Umbilical cord (tissue), 2 donors: ENCODE data around the gene GGNBP2. TPM values are rescaled to one million over a fixed set of nuclear protein-coding genes. Genes with fewer than 3 reads are reported as not detected.
"Not testable (repeated sequence)": the region's sequence is repeated elsewhere in the genome, so short reads cannot be mapped to it uniquely, and the experiment has no call there.

Experiments
- DNase-seq: peaks from one replicate; pipeline ENCODE4 v3.0.0-alpha.2; 2015; ENCODE audit warnings: low spot score
- total RNA-seq: library from RNA; depleted of rRNA; stranded (reverse); fragments of >200 nt; gene quantifications from one replicate; pipeline ENCODE4 v1.2.3, GENCODE V29; 2014; ENCODE audit warnings: low replicate concordance; ENCODE audit not compliant: insufficient read depth

GGNBP2 gene
- total RNA-seq: 86.9 TPM

GRCh38 chr17:36544307-36545076, at the start of gene GGNBP2:
Gene GGNBP2 (plus strand): TSS chr17:36544919. CDS start chr17:36545725, 806 bp downstream.
- peak; percentile 96 for DNase-seq

GRCh38 chr17:36495076-36495578, 49.6 kb upstream of the GGNBP2 start:
- DNase-seq: no peak

GRCh38 chr17:36496018-36496789, 48.5 kb upstream of the GGNBP2 start:
- DNase-seq: no peak

- no peak for DNase-seq
Observed at GRCh38 chr17:36498155-36498554, 46.6 kb upstream of the GGNBP2 start.

- no peak for DNase-seq
Observed at GRCh38 chr17:36498560-36499300, 46.0 kb upstream of the GGNBP2 start.

GRCh38 chr17:36500745-36501225, 43.9 kb upstream of the GGNBP2 start:
- DNase-seq: no peak

GRCh38 chr17:36501351-36501750, 43.4 kb upstream of the GGNBP2 start:
- no peak for DNase-seq

GRCh38 chr17:36501963-36502362, 42.8 kb upstream of the GGNBP2 start:
- no peak for DNase-seq

- no peak for DNase-seq
Observed at GRCh38 chr17:36503456-36504155, 41.1 kb upstream of the GGNBP2 start.

- DNase-seq: no peak
Observed at GRCh38 chr17:36504156-36504545, 40.6 kb upstream of the GGNBP2 start.

- DNase-seq: no peak
Observed at GRCh38 chr17:36505171-36505570, 39.5 kb upstream of the GGNBP2 start.

- DNase-seq: no peak
Observed at GRCh38 chr17:36506249-36506826, 38.4 kb upstream of the GGNBP2 start.

- DNase-seq: no peak
Observed at GRCh38 chr17:36506831-36507230, 37.9 kb upstream of the GGNBP2 start.

- DNase-seq: no peak
Observed at GRCh38 chr17:36507266-36507665, 37.5 kb upstream of the GGNBP2 start.

- DNase-seq: not testable (repeated sequence)
Observed at GRCh38 chr17:36508439-36508838, 36.3 kb upstream of the GGNBP2 start.

- DNase-seq: no peak
Observed at GRCh38 chr17:36509272-36509985, 35.3 kb upstream of the GGNBP2 start.

GRCh38 chr17:36510636-36511035, 34.1 kb upstream of the GGNBP2 start:
- DNase-seq: no peak

GRCh38 chr17:36511216-36511615, 33.5 kb upstream of the GGNBP2 start:
- no peak for DNase-seq

- no peak for DNase-seq
Observed at GRCh38 chr17:36512641-36513040, 32.1 kb upstream of the GGNBP2 start.

GRCh38 chr17:36514856-36515255, 29.9 kb upstream of the GGNBP2 start:
- no peak for DNase-seq
